Neuronal stem cell (in vitro differentiated cells): ENCODE measurements around the gene CCDC85C.

Source experiments
- DNase-seq: peaks from one replicate; pipeline ENCODE4 v3.0.0-alpha.2; 2013; ENCODE audit warnings: low spot score
- H2AFZ ChIP-seq: one replicate; pipeline ENCODE4 v1.6.1; 2013; ENCODE audit warnings: mild to moderate bottlenecking, low read length, inconsistent platforms
- H2AK5ac ChIP-seq: 2 replicates; pipeline ENCODE4 v1.6.1; 2013; ENCODE audit warnings: low read depth, mild to moderate bottlenecking, inconsistent platforms, low read length, moderate library complexity, mixed read lengths
- H2BK120ac ChIP-seq: 2 replicates; pipeline ENCODE4 v1.6.1; 2013; ENCODE audit warnings: low read depth, mild to moderate bottlenecking, inconsistent platforms, low read length, moderate library complexity, mixed read lengths
- H2BK12ac ChIP-seq: one replicate; pipeline ENCODE4 v1.6.1; 2013; ENCODE audit warnings: low read length, inconsistent platforms
- H2BK15ac ChIP-seq: 2 replicates; pipeline ENCODE4 v1.6.1; 2013; ENCODE audit warnings: mild to moderate bottlenecking, low read length, inconsistent platforms, mixed read lengths
- H2BK5ac ChIP-seq: one replicate; pipeline ENCODE4 v1.6.1; 2013; ENCODE audit warnings: inconsistent platforms, mild to moderate bottlenecking, low read length, moderate library complexity
- H3K14ac ChIP-seq: one replicate; pipeline ENCODE4 v1.6.1; 2013; ENCODE audit warnings: low read length, inconsistent platforms
- H3K18ac ChIP-seq: 2 replicates; pipeline ENCODE4 v1.6.1; 2013; ENCODE audit warnings: low read length, inconsistent platforms
- H3K23ac ChIP-seq: 2 replicates; pipeline ENCODE4 v1.6.1; 2013; ENCODE audit warnings: low read depth, mild to moderate bottlenecking, mixed read lengths, low read length, inconsistent platforms; ENCODE audit not compliant: poor library complexity
- H3K27ac ChIP-seq: replicated peaks from 3 replicates; pipeline ENCODE4 v1.5.1; 2013; ENCODE audit warnings: low read length, inconsistent platforms
- H3K27me3 ChIP-seq, 3 experiments: 2 replicates each; pipeline ENCODE4 v1.6.1; 2013; ENCODE audit warnings: low read length in 3 of 3, mild to moderate bottlenecking in 2 of 3, inconsistent platforms in 1 of 3, low read depth in 1 of 3, mixed read lengths in 1 of 3, moderate library complexity in 1 of 3; ENCODE audit not compliant: control insufficient read depth in 3 of 3, insufficient read depth in 3 of 3
- H3K36me3 ChIP-seq, 2 donors: replicated peaks in 1 of 2; 2 replicates each; pipeline ENCODE4 v1.6.1; 2013; ENCODE audit warnings: low read length in 2 of 2; ENCODE audit not compliant: control insufficient read depth in 2 of 2, insufficient read depth in 2 of 2
- H3K4ac ChIP-seq: 2 replicates; pipeline ENCODE4 v1.6.1; 2013; ENCODE audit warnings: inconsistent platforms, mild to moderate bottlenecking, low read length, moderate library complexity
- H3K4me1 ChIP-seq, 2 donors: 1 replicate in 1 of 2; 2 replicates in 1 of 2; pipeline ENCODE4 v1.6.1; 2013; ENCODE audit warnings: low read length in 2 of 2, low read depth in 1 of 2; ENCODE audit not compliant: control insufficient read depth in 2 of 2, insufficient read depth in 1 of 2
- H3K4me2 ChIP-seq: one replicate; pipeline ENCODE4 v1.6.1; 2013; ENCODE audit warnings: mild to moderate bottlenecking, low read length, inconsistent platforms; ENCODE audit not compliant: insufficient read depth, poor library complexity, severe bottlenecking
- H3K4me3 ChIP-seq, 2 donors: 2 replicates each; pipeline ENCODE4 v1.5.1; 2013; ENCODE audit warnings: low read length in 2 of 2, mild to moderate bottlenecking in 2 of 2, inconsistent platforms in 1 of 2, moderate library complexity in 1 of 2
- H3K79me1 ChIP-seq: one replicate; pipeline ENCODE4 v1.6.1; 2013; ENCODE audit warnings: low read depth, mild to moderate bottlenecking, inconsistent platforms, low read length, moderate library complexity
- H3K9ac ChIP-seq: one replicate; pipeline ENCODE4 v1.6.1; 2013; ENCODE audit warnings: mild to moderate bottlenecking, low read depth, low read length, inconsistent platforms; ENCODE audit not compliant: poor library complexity
- H3K9me3 ChIP-seq, 2 donors: replicated peaks in 1 of 2; 2 replicates each; pipeline versions ENCODE3 to v1.6.1; 2013; ENCODE audit warnings: low read length in 2 of 2, mild to moderate bottlenecking in 2 of 2, inconsistent platforms in 1 of 2, low read depth in 1 of 2, mixed read lengths in 1 of 2, moderate library complexity in 1 of 2; ENCODE audit not compliant: control insufficient read depth in 2 of 2, insufficient read depth in 1 of 2
- H4K8ac ChIP-seq: one replicate; pipeline ENCODE4 v1.6.1; 2013; ENCODE audit warnings: low read depth, mild to moderate bottlenecking, inconsistent platforms, low read length, moderate library complexity
- H4K91ac ChIP-seq: one replicate; pipeline ENCODE4 v1.6.1; 2013; ENCODE audit warnings: low read length, low read depth, mild to moderate bottlenecking, inconsistent platforms; ENCODE audit not compliant: poor library complexity
- WGBS, 2 donors: extraction: QIAGEN DNeasy Blood & Tissue Kit; methylation state at CpG; one replicate each; pipeline ENCODE4 v1.1.7; 2013; ENCODE audit warnings: missing lambda C conversion rate in 2 of 2, mixed read lengths in 1 of 2; ENCODE audit not compliant: insufficient read length in 2 of 2, insufficient replicate concordance in 1 of 2; ENCODE audit errors: extremely low coverage in 2 of 2; 5-methylcytosine and 5-hydroxymethylcytosine counted together

Gene CCDC85C

DNA sequence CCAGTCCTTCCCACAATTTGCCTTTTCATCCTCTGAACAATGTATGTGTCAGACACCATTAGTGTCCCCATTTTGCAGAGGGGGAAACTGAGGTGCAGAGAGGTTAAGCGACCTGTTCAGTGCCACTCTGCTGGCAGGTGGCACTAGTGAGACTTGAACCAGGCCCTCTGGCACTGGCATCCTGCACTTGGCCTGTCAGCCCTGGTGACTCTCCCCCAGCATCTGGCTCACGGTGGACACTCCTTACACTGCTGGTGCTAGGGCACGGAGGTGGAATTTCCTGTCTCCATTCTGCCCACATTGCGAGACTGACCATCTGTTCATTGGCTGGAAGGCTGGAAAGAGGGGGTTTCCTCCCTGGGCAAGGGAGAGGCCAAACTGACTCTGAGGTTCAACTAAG lies 74.1 kb downstream of the CCDC85C start:
- peak overlapping the region; percentile 99 for H2AK5ac ChIP-seq
- peak overlapping the region; percentile 25 for H2BK120ac ChIP-seq
- no peak for DNase-seq
- H2BK15ac ChIP-seq, result peak overlapping the region; percentile 98
- H4K91ac ChIP-seq, result peak overlapping the region; percentile 24
- no peak overlapping the region for H3K4me2 ChIP-seq
- H2AFZ ChIP-seq, result no peak overlapping the region
- no peak overlapping the region for H3K4ac ChIP-seq
- H3K4me1 ChIP-seq, result peaks cover 39 to 60% of the 10 kb centered on the region in 2 donors
- H3K4me3 ChIP-seq, result no peak overlapping the region
- peak overlapping the region; percentile 79 for H2BK12ac ChIP-seq
- no peaks in the 10 kb centered on the region for H3K9me3 ChIP-seq
- H3K18ac ChIP-seq, result peak overlapping the region; percentile 71
- no peaks in the 10 kb centered on the region for H3K27me3 ChIP-seq
- peak overlapping the region; percentile 56 for H2BK5ac ChIP-seq
- H4K8ac ChIP-seq, result no peak overlapping the region
- no CpG with 5 or more reads among the region's 4 CpGs for WGBS, 2 donors
- no peak overlapping the region for H3K23ac ChIP-seq
- no peak overlapping the region for H3K27ac ChIP-seq
- peaks cover 0 to 2% of the 10 kb centered on the region in 2 donors for H3K36me3 ChIP-seq
- H3K79me1 ChIP-seq, result peaks cover 13% of the 10 kb centered on the region
- peak overlapping the region; percentile 46 for H3K9ac ChIP-seq
- H3K14ac ChIP-seq, result peak overlapping the region; percentile 64

DNA sequence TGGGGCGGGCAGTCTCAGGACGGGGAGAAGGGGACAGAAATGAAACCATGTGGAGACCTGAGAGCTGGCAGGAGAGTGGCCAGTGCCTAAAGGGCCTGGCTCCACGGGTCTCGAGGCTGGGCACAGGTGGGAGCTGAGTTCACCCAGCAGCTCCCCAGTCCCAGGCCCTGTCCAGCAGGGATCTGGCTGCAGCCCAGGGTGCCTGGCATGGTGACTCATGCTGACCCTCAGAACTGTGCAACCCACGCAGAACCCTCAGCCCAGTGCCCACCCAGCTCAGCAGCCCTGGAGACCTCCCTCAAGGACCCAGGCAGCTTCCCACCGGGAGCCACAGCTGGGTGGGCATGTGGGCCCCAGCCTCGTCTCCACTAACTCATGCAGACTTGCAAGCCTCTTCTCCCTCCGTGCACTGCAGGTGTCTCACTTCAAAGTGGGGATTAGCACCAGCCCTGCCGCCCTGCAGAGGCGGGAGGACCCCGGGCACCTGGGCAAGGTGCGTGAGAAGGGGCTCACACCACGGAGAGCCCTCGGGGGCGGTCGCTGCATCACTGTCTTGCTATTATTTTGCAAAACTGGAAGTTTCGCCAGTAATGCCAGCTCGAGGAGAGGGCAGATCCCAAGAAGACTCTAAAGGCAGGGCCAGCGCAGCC lies 76.5 kb downstream of the CCDC85C start:
- Histone ChIP-seq H3K4me3 (no peak overlapping the region), H3K18ac (peak overlapping the region; percentile 18), H4K91ac (no peak overlapping the region), H3K9me3 (no peaks in the 10 kb centered on the region), H3K27me3 (no peaks in the 10 kb centered on the region), H3K14ac (no peak overlapping the region), H2BK15ac (peak overlapping the region; percentile 93), H2AK5ac (peak overlapping the region; percentile 79), H3K4ac (no peak overlapping the region), H3K27ac (no peak overlapping the region), H3K36me3 (peaks cover 0 to 2% of the 10 kb centered on the region in 2 donors), H3K23ac (no peak overlapping the region), H2BK5ac (no peak overlapping the region), H3K9ac (peak overlapping the region; percentile 66), H2BK12ac (peak overlapping the region; percentile 82), H3K79me1 (peaks cover 17% of the 10 kb centered on the region), H4K8ac (no peak overlapping the region), H2BK120ac (no peak overlapping the region), H3K4me1 (peaks cover 44 to 63% of the 10 kb centered on the region in 2 donors), H3K4me2 (no peak overlapping the region), H2AFZ (no peak overlapping the region)
- no CpG with 5 or more reads among the region's 19 CpGs for WGBS, 2 donors
- DNase-seq, result no peak

DNA sequence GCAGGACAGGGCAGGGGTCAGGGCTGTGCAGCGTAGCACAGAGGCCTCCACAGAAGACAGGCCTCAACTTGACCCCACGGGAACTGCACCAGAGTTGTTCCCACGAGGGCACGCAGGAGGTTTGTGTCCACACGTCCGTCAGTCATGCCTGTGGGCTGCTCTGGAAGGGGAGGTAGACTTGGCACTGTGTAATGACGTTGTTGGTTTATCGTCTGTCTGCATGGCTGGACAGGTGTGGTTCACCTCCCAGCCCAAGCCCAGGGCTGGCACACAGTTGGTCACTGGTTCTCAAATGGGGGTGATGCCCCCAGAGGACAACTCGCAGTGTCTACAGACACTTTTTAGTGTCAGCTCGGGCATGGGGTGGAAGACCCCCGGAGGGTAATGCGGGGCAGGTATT lies 77.0 kb downstream of the CCDC85C start:
- H3K4me3 ChIP-seq, result no peak overlapping the region
- no peak overlapping the region for H3K27ac ChIP-seq
- peak overlapping the region; percentile 25 for H4K8ac ChIP-seq
- H2BK5ac ChIP-seq, result no peak overlapping the region
- H3K23ac ChIP-seq, result peak overlapping the region; percentile 11
- peaks cover 50 to 65% of the 10 kb centered on the region in 2 donors for H3K4me1 ChIP-seq
- H2AK5ac ChIP-seq, result peak overlapping the region; percentile 79
- no peak overlapping the region for H3K4me2 ChIP-seq
- H2AFZ ChIP-seq, result no peak overlapping the region
- H3K4ac ChIP-seq, result no peak overlapping the region
- H2BK120ac ChIP-seq, result no peak overlapping the region
- no peak for DNase-seq
- peak overlapping the region; percentile 31 for H3K18ac ChIP-seq
- no peaks in the 10 kb centered on the region for H3K9me3 ChIP-seq
- no peaks in the 10 kb centered on the region for H3K27me3 ChIP-seq
- H4K91ac ChIP-seq, result no peak overlapping the region
- H2BK12ac ChIP-seq, result no peak overlapping the region
- peak overlapping the region; percentile 93 for H2BK15ac ChIP-seq
- WGBS, 2 donors, result no CpG with 5 or more reads among the region's 12 CpGs
- H3K14ac ChIP-seq, result peak overlapping the region; percentile 47
- peak overlapping the region; percentile 35 for H3K9ac ChIP-seq
- H3K79me1 ChIP-seq, result peaks cover 13% of the 10 kb centered on the region
- H3K36me3 ChIP-seq, result peaks cover 0 to 2% of the 10 kb centered on the region in 2 donors

DNA sequence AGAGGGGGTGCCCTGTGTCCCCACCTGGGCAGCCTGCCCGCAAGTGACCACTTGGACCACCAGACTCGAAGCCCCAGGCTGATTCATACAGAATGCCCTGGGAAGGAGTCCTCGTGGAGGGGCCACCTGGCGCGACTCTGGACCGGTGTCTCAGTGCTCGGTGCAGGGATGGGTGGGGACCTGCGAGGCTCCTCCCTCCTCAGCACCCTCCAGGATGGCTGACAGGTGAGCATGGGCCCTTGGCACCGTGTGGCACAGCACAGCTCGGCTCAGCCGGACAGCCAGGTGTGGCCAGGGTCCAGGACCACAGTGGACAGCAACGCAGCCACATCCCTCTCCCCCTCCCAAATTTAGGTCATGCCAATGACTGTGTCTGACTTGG lies 78.3 kb downstream of the CCDC85C start:
- Histone ChIP-seq H3K27ac (no peak overlapping the region), H3K27me3 (no peaks in the 10 kb centered on the region), H3K79me1 (peaks cover 13% of the 10 kb centered on the region), H4K8ac (no peak overlapping the region), H3K4me3 (no peak overlapping the region), H2BK5ac (peak overlapping the region; percentile 35), H2BK12ac (peak overlapping the region; percentile 79), H3K4me1 (peaks cover 55 to 58% of the 10 kb centered on the region in 2 donors), H3K14ac (peak overlapping the region; percentile 66), H3K18ac (peak overlapping the region; percentile 92), H2AFZ (no peak overlapping the region), H3K36me3 (peaks cover 2 to 13% of the 10 kb centered on the region in 2 donors), H4K91ac (no peak overlapping the region), H3K9me3 (no peaks in the 10 kb centered on the region), H3K4me2 (no peak overlapping the region), H3K23ac (peak overlapping the region; percentile 17), H3K9ac (peak overlapping the region; percentile 30), H3K4ac (no peak overlapping the region), H2BK15ac (peak overlapping the region; percentile 93), H2BK120ac (peak overlapping the region; percentile 67), H2AK5ac (peak overlapping the region; percentile 96)
- no peak for DNase-seq
- no CpG with 5 or more reads among the region's 12 CpGs for WGBS, 2 donors
